Kidney glomerular epithelial cell (primary cell): ENCODE results near the gene AMZ2.
"Not testable (repeated sequence)": the region's sequence is repeated elsewhere in the genome, so short reads cannot be mapped to it uniquely, and the experiment has no call there.

Experiments
- DNase-seq: peaks from one replicate; lab custom pipeline; 2025; lab: John Stamatoyannopoulos, UW

AMZ2 gene

DNA sequence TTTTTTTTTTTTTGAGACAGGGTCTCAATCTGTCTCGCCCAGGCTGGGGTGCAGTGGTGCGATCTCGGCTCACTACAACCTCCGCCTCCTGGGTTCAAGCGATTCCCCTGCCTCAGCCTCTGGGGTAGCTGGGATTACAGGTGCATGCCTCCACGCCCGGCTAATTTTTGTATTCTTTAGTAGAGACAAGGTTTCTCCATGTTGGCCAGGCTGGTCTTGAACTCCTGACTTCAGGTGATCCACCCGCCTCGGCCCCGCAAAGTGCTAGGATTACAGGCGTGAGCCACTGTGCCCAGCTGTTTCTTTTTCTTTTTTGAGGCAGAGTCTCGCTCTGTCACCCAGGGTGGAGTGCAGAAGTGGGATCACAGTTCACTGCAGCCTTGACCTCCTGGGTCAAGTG is 27.1 kb upstream of the AMZ2 start:
- not testable (repeated sequence) for DNase-seq

DNA sequence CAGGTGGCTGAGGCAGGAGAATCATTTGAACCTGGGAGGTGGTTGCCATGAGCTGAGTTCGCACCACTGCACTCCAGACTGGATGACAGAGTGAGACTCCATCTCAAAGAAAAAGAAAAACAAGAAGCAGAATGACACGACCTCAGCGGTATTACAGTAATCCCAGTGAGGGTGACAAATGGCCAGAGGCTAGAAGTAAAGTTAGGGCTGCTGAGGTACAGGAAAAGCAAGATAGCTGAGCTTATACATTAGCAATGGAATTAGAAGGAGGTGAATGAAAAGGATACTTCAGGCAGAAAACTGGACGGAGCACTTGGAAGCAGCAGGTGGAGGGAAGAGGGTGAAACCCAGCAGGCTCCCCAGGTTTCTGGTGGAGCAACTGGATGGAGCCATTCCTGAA is 26.1 kb upstream of the AMZ2 start:
- DNase-seq: no peak

DNA sequence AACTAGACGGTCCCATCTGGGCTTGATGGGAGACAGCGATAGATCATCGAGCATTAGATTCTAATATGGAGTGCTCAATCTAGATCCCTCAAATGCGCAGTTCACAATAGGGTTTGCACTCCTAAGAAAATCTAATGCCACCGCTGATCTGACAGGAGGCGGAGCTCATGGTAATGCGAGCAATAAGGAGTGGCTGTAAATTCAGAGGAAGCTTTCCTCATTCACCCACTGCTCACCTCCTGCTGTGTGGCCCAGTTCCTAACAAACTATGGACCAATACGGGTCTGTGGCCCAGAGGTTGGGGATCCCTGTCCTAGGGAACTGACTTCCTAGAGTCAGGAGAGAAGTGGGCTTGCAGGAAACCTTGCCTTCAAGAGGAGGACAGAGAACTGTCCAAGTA is 25.2 kb upstream of the AMZ2 start:
- DNase-seq: no peak

DNA sequence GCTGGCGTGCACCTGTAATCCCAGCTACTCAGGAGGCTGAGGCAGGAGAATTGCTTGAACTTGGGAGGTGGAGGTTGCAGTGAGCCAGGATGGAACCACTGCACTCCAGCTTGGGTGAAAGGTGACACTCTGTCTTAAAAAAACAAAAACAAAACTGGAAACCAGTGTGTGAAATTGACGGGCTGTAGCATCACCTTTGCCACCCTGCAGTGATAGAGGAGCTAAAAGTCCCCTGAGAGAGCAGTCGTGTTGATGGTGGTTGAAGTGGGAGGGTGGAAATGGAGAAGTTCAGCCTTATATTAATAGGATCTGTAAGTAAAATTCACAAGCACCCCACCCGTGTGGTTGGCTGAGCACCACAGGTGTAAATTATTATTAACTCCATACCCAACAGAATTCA is 22.8 kb upstream of the AMZ2 start:
- DNase-seq: not testable (repeated sequence)

- DNase-seq: not testable (repeated sequence)
Measured at GRCh38 chr17:68228039-68228680, 19.7 kb upstream of the AMZ2 start.

DNA sequence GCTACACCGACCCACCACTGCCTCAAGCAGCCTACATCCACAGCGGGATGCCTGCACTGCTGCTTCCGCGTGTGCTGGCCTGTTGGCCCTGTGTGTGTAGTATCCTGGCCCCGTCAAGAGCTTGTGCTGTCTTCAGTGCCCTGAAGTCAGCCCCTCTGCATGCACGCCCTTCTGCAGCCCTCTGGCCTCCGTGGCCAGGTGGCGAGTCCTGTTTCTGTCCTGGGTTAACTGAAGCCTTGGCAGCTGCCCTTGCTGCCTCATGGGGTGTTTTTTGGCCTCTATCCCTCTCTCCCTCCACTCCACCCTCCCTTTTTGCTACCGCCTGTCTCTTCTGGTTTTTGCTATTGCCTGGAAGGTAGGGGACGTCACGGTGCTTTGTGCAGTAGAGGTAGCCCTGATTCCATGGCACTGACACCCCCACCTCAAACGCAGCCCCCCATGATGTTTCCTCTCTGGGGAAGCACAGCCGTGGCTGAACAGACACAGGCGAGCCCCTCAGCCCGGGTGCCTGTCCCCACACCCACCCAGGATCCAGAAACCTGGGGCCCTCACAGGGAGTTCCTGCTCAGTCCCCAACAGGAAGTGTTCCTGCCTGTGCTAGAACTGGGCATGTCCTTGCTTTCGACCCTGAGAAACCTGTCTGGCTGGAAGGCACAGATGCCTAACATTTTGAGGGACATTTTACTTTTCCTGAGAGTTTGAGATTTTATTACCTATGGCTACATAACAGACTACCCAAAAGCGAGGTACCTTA is 18.8 kb upstream of the AMZ2 start:
- DNase-seq: no peak

DNA sequence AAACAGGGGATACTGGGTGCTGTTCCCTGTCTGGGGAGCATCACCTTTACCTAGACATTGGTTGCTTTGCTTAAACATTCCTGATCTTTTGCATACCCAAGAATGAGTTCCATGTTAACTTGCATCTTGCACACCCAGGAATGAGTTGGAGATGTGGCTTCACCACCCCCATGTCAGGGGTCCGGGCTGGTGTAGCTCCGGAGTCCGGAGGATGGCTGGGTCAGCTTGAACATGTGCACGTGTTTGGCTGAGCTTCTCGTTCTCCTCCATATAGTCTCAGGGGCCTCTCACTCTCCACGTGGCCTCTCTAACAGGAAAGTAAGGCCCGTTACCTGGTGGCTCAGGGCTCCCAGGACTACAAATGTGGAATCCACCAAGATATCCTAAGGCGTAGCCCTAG is 18.2 kb upstream of the AMZ2 start:
- no peak for DNase-seq

DNA sequence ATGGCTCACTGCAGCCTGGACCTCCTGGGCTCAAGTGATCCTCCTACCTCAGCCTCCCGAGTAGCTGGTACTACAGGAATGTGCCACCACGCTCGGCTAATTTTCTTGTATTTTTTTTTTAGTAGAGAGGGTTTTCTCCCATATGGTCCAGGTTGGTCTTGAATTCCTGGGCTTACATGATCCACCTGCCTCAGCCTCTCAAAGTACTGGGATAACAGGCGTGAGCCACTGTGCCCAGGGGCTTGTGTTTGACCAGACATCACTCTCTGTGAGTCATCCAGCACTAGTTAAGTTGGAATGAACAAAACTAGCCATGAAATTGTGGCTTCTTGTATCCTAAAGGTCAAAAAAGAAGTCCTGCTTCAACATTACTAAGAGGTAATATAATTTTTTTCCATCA is 16.7 kb upstream of the AMZ2 start:
- DNase-seq: not testable (repeated sequence)

DNA sequence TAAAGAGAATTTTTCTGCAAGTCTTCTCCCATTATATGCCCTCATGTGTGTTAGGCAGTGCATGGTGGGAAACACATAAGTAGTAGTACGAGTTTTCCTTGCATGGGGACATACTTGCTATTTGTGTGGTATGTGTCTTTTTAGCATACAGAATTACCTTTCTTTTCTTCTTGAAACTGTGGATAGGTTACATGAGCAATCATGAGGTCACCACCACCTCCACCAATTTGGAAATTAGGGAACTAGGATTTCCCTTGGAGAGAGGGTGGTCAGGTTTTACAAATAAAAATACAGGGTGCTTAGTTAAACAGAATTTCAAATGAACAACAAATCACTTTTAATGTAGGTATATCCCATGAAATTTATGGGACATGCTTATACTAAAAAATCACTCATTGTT is 16.3 kb upstream of the AMZ2 start:
- DNase-seq: no peak

DNA sequence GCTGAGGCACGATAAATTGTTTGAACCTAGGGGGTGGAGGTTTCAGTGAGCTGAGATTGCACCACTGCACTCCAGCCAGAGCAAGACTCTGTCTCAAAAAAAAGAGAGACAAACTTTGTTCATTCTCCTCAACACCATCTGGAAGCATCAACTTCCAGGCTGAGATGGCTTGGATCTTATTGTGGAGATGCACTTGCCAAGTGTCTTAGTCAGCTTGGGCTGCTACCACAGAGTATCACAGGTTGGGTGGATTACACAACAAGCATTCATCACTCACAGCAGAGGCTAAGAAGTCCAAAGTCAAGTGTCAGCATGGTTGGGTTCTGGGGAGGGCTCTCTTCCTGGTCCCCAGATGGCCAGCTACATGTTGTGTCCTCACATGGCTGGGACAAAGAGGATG is 15.1 kb upstream of the AMZ2 start:
- not testable (repeated sequence) for DNase-seq

GRCh38 chr17:68234726-68235335 is 13.0 kb upstream of the AMZ2 start:
- DNase-seq: peak; percentile 52

- not testable (repeated sequence) for DNase-seq
Measured at GRCh38 chr17:68235336-68235791, 12.5 kb upstream of the AMZ2 start.

DNA sequence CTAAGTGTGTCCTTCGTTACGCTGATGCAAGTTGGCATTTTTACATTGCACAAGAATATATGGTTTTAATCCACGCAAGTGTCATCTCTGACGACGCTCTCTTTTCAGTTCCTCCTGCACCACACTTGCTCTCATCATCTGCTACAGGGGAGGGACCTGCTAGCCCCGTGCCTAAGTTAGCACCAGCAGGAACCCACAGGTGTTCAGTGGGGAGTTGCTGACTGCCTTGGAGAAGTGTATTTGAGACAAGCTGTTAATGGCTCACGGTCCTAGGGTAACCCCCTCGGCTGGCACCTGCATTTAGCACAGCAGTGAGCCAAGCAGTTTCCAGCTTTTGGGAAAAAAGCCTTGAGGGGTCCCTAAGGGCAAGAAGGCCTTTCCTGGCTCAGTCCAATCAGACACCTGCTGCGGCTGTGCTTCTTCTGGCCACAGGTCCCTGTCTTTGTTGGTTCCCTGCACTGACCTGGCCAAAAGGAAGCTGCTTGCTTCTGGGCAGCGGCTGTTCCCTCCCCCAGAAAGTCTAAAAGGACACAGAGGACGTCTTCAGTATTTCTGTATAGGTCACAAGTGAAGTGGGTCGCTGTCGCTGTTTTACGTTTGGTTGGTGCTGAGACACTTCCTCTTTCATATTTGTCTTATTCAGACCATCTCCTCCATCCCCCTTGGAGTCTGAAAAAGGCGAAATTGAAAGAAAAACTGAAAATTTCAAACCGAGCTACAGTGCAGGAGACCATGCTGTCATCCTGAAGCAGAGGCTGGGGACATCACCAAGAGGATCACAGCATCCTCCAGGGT is 10.3 kb upstream of the AMZ2 start:
- DNase-seq: not testable (repeated sequence)

DNA sequence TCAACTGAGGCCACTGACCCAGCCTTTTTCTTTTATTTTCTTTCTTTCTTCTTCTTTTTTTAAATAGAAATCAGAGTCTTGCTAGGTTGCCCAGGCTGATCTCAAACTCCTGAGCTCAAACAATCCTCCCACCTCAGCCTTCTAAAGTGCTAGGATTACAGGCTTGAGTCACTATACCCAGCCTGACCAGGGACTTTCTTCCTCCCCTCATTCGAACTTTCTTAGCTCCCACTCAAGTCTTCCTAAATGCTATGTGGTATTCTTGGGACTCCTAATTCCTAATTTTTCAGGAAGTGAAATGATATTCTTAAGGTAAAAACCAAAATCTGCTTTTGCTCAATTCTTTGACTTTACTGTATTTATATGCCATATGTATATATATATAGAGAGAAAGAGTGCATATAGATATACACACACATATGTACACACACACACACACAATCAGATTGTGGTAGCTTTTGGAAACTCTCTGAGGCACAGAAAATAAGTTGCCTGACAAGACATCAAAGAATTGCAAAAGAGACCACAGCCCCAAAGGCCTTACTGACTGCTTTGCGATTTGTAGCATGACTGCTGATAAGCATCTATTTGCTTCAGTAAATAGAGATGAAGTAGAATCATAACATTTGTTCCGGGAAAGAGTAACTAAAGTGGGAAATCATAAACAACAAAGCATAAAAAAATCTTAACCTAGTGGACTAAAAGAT is 9.5 kb upstream of the AMZ2 start:
- DNase-seq: no peak

DNA sequence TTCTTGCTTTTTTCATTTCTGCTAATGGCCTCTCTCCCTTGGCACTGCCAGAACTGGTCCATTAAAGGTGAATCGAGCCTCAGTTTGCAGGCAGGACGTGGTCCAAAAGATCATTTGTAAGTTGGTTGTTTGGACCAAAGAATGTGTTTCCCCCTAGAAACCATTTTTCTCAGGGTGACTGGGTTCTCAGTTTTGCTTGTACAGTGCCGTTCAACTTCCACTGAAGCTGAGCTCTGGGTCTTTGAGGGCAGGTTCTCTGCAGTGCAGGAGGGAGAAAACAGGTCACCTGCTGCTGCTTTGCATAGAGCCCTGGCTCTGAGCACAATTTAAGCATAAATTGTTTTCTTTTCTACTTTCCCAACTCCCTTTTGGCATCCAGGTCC is 9.0 kb upstream of the AMZ2 start:
- DNase-seq: no peak

DNA sequence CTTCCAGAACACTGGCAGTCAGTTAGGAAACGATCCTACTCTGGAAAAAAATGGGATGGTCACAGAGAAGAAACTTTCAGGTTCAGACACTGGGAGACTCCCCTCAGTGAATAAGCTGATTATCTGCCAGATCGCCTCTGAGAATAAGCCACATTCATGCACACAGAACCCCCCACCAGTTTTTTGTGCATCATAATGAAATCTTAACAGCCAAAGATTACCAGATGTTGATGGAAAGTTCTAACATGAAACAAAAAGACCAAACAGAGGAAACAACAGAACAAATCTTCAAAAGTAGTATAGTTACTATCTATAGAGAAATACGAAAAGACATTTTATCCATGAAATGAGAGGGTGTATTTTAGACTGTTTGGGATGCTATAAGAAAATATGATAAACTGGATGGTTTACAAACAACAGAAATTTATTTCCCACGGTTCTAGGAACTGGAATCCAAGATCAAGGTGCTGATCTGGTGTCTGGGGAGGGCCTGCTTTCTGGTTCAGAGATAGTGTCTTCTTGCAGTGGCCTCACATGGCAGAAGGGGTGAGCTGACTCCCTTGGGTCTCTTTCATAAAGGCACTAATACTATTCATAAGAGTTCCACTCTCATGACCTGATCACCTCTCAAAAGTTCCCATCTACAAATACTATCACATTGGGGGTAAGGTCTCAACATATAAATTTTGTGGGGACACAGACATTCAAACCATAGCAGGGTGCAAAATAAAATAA is 8.0 kb upstream of the AMZ2 start:
- DNase-seq: no peak

- DNase-seq: no peak
Measured at GRCh38 chr17:68246271-68247028, 1.4 kb upstream of the AMZ2 start.

- no peak for DNase-seq
Measured at GRCh38 chr17:68248199-68248825, 469 bp downstream of the AMZ2 start.

- no peak for DNase-seq
Measured at GRCh38 chr17:68248891-68249290, 1.0 kb downstream of the AMZ2 start.

- DNase-seq: no peak
Measured at GRCh38 chr17:68249354-68249765, 1.5 kb downstream of the AMZ2 start.
